GM21381 (cell line): ENCODE results near the gene RPS2.

Experiments
- ATAC-seq: cut with Tn5 transposase; IDR thresholded peaks from one replicate; pipeline ENCODE4 v1.9.1; 2021; ENCODE audit warnings: mild to moderate bottlenecking, moderate library complexity; ENCODE audit not compliant: unreplicated experiment

Gene RPS2

GRCh38 chr16:1999866-2000514, 35.4 kb upstream of the RPS2 start:
- ATAC-seq, result no peak

GRCh38 chr16:1998852-1999801, 34.5 kb upstream of the RPS2 start:
- no peak for ATAC-seq

GRCh38 chr16:1998360-1998835, 33.8 kb upstream of the RPS2 start:
- ATAC-seq, result no peak

- ATAC-seq, result no peak
These were observed 33.1 kb upstream of the RPS2 start for GRCh38 chr16:1997494-1998359.

GRCh38 chr16:1993731-1994131, 29.1 kb upstream of the RPS2 start:
- no peak for ATAC-seq

GRCh38 chr16:1992704-1993317, 28.2 kb upstream of the RPS2 start:
- no peak for ATAC-seq

GRCh38 chr16:1991948-1992703, 27.5 kb upstream of the RPS2 start:
- ATAC-seq, result peak; percentile 45

GRCh38 chr16:1991588-1991947, 26.9 kb upstream of the RPS2 start:
- no peak for ATAC-seq

GRCh38 chr16:1991135-1991551, 26.5 kb upstream of the RPS2 start:
- ATAC-seq, result peak; percentile 39

GRCh38 chr16:1990351-1991134, 25.9 kb upstream of the RPS2 start:
- ATAC-seq, result no peak

GRCh38 chr16:1990101-1990350, 25.4 kb upstream of the RPS2 start:
- ATAC-seq, result no peak

- no peak for ATAC-seq
These were observed 24.8 kb upstream of the RPS2 start, which contains the start of gene SYNGR3 for GRCh38 chr16:1989209-1990100. Gene SYNGR3 (plus strand): TSS chr16:1989970. CDS start chr16:1990103, 133 bp downstream.

GRCh38 chr16:1987198-1987597, 22.6 kb upstream of the RPS2 start:
- ATAC-seq, result no peak

- ATAC-seq, result no peak
These were observed 21.0 kb upstream of the RPS2 start for GRCh38 chr16:1985466-1986150.

GRCh38 chr16:1984347-1985225, 20.0 kb upstream of the RPS2 start:
- ATAC-seq, result peak; percentile 3

- peak; percentile 82 for ATAC-seq
These were observed 19.1 kb upstream of the RPS2 start, which contains the start of gene GFER for GRCh38 chr16:1983544-1984346. Gene GFER (plus strand): TSS chr16:1984193. CDS start chr16:1984219, 26 bp downstream.
